Suppressor macrophage treated with lipopolysaccharide for 4 hours (primary cell): Measurements from ENCODE around the gene HAVCR1.
"Not testable (repeated sequence)": the region's sequence is repeated elsewhere in the genome, so short reads cannot be mapped to it uniquely, and the experiment has no call there.

ENCODE experiments used
- DNase-seq: peaks from one replicate; pipeline ENCODE4 v3.0.0-alpha.2; 2020

HAVCR1 gene

DNA sequence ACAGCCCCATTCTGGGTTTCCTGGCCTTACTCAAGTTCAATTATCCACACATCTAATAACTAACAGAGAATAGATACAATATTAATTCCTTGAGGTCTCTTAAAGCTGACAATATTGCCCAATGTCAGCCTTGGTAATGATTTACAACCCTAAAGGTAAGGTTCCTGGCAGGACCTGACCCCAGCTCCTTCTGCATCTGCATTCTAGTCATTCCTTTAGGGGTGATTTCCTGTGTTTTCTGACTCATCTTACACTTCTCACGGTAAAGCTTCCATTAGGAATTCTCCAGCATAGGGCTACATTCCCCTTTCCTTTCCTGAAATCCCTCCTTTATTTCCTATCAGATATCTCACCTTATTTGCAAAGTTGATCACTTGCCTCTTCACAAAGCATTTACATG, 9.3 kb downstream of the HAVCR1 start:
- no peak for DNase-seq

DNA sequence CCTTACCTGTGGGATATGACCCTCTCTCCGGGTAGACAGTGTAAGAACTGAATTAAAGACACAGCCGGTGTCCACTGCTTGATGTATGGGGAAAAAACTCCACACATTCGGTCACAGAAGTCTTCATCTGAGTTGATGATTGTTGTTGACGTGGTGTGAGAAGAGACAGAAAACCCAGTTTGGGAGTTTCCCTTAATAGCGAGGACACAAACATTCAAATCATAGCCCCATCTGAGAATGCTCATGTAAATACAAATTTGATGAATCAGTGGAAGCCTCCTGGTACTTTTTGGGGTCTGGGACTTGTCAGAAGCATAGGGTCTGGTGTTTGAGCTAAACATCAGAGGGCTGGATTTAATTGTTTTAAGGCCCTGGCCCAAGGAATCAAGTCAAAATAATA, 11.0 kb downstream of the HAVCR1 start:
- DNase-seq = no peak

DNA sequence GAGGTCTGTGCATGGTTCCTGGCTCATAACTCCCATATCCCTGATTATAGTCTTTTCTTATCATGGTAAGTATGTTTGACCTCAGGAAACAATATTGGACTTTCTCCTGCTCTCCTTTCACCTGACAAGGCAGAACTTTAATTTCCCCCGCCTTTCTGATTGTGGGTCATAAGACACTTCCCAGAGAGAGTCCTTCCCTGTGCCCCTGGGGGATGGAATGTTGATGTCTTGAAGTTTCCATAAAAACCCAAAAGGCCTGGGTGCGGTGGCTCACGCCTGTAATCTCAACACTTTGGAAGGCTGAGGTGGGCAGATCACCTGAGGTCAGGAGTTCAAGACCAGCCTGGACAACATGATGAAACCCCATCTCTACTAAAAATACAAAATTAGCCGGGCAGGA, 11.9 kb downstream of the HAVCR1 start:
- not testable (repeated sequence) for DNase-seq

DNA sequence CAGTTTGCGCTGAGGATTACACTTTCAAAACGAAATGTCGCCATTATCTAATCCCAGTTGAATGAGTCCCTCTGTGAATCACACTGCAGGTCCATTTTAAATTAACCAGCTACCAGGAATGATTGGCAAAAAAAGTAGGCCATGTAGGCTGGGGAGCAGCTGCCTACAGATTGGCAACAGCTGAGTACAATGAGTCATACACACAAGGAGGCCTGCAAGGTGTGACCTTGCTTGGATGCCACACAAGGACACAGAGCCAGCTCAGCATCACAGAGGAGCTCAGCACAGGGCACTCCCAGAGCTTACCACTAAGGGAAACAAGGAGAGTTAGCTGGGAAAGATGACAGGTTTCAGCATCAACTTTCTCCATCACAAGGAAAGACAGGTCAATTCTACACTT, 12.9 kb downstream of the HAVCR1 start:
- no peak for DNase-seq

DNA sequence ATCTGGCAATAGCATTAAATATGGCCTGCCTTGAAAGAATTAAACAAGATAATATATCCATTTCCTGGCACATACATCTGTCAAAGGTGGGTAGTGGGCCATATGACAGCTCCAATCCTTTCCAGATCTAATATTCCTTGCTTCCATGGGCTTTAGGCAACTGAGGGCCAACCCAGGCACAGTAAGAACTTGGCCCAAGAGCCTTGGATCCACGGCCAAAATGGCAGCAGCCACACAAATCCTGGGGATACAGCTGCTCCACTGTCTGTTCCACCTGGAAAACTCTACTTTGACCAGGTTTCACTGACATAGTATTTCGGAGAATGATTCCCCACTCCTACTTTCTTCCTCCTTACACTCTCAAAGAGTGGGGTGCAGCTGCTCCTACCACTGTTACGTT, 13.3 kb downstream of the HAVCR1 start:
- no peak for DNase-seq

DNA sequence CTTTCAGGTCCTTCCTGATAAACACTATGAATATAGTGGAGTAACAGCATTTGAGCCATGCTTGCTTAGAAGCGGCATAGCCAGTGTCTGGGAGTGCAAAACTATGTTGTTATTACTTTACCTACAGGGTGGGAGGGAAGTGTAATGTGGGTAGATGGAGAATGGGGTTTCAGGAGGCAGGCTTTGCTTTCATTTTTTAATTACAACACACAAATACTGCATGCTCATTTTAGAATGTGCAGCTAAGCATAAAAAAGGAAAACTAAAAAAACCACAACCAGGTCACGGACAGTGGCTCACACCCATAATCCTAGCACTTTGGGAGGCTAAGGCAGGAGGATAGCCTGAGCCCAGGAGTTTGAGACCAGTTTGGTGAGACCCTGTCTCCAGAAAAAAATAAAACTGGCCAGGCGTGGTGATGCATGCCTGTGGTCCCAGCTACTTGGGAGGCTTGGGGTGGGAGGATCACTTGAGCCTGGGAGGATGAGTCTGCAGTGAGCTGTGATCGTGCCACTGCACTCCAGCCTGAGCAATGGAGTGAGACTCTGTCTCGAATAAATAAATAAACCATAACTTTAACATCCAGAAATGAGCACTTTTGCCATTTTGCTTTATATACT, 20.2 kb downstream of the HAVCR1 start:
- no peak for DNase-seq

DNA sequence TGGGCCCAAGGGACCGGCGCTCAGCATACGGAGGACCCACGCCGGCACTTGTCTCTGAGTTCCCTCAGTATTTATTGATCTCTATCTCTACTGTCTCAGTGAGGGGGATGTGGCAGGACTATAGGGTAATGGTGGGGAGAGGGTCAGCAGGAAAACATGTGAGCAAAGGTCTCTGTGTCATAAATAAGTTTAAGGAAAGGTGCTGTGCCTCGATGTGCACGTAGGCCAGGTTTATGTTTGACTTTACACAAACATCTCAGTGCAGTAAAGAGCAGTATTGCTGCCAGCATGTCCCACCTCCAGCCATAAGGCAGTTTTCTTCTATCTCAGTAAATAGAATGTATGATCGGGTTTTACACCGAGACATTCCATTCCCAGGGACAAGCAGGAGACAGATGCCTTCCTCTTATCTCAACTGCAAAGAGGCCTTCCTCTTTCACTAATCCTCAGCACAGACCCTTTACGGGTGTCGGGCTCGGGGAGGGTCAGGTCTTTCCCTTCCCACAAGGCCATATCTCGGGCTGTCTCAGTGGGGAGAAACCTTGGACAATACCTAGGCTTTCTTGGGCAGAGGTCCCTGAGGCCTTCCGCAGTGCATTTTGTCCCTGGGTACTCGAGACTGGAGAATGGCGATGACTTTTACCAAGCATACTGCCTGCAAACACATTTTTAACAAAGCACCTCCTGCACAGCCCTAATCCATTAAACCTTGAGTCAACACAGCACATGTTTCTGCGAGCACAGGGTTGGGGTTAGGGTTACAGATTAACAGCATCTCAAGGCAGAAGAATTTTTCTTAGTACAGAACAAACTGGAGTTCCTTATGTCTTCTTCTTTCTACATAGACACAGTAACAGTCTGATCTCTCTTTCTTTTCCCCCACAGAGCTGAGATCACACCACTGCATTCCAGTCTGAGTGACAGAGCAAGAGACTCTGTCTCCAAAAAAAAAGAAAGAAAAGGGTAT, 24.5 kb downstream of the HAVCR1 start:
- not testable (repeated sequence) for DNase-seq

DNA sequence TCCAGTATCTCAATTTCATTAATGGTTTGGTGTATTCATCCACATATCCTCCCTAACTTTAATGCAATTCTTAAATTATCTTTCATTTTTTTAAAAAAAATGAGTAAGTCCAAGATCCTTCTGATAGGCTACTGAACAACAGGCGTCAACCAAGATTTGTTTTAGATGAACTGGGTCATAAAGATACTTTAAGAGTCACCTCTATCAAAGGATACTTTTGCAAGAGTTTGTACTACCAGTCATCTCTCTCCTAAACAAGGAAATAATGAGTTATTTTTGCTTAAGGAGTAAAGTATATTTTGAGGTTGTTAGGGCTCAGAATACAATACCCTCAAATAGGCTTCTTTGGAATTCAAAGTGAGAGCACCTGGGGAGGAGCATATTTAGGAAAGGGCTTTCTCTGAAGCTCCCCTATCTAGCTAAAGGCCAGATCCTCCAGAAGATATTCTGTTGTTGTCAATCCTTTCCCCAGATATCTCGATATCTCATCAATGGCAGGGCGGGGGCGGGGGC, 25.8 kb downstream of the HAVCR1 start:
- DNase-seq = no peak

DNA sequence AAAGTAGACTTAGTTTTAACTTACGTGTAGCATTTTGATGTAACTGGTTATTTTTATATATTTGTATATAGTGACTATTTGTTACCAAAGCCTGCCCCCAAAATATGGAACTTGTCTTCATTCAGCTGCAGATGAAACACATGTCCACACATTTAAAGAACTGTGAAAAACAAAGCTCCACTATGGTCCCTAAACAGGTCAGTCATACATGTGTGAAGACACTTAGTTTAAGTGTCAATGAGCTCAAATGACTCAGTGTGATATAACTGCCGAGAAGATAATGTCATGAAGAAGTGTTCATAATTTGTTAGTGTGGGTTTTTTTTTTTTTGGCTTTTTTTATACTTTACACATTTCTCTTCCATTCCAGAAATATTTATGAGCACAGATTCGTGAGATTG, 28.2 kb downstream of the HAVCR1 start:
- no peak for DNase-seq

DNA sequence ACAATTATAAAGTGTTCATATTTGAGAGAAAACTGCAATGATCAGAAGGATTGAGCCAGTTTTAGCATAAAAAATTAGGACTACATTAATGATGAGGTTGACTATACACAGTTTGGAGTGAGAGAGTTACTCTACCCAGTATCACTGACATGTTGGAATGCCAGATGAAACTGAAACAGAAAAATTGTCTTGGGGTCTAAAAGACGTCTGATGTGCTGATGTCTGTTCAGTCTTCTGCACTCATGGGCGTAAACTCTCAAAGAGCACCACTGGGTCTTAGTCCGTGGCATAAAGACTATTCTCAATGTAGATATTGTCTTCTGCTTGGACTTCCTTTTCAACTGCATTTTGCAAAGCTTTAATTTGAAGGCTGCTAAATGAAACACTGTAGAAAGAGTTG, 29.5 kb downstream of the HAVCR1 start:
- no peak for DNase-seq

DNA sequence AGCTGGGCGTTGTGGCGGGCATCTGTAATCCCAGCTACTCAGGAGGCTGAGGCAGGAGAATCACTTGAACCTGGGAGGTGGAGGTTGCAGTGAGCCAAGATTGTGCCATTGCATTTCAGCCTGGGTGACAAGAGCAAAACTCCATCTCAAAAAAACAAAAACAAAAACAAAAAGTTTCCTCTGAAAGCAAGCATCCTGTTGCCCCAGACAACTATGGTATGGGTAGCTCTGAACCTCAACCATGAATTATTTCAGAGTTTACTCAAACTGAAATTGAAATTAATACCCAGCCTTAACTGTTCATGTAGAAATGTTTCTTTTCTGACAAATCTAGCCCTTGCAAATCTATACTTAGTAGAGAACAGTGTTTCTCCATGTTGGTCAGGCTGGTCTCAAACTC, 31.3 kb downstream of the HAVCR1 start:
- DNase-seq = not testable (repeated sequence)

DNA sequence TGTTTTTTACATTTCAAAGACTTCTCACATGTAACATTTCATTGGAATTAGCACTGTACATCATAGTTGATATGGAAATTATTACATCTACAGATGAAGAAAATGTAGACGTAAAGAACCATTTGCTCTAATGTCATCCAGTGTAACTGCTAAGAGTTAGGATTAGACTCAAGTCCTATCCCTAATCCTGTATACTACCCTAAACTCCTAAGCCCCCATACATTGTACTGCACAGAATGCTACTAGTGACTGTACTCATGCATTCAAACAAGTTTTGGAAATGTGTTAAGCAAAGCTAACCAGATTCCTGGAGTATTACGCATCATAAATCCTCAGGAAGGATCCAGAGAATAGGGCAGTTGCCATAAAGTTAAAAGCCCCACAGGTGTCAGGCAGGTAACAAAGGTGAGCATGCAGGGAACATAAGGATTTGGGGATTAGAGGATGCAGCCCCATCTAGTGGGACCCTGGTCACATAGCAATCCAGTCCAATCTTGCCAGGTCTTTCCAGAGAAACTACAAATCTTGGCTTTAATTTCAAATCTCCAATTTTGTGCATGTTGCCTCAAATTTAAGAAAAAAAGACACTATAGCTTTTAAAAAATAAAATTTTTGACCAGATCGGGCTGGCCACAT, 32.0 kb downstream of the HAVCR1 start:
- DNase-seq = no peak

DNA sequence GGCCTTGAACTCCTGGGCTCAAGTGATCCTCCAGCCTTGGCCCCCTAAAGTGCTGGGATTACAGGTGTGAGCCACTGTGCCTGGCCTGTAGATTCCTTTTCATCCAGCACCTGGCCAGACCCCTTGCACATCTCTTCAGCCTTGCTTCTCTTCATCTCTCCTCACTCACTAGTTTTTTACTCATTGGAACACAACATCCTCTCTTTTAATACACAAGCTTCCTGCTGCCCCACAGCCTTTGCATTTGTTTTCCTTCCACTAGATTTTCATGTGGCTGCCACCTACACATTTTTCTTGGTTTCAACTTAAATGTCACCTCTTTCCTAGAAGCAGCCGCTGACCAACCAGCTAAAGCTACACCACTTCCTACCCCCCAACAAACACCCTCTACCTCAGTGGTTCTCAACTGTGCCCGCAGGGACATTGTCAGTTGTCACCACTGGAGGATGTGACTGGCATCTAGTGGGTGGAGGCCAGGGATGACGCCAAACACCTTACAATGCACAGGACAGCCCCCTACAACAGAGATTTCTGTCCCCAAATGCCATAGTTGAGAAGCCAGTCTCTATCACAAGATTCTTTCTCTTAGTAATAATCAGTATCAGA, 33.7 kb downstream of the HAVCR1 start:
- DNase-seq = no peak

DNA sequence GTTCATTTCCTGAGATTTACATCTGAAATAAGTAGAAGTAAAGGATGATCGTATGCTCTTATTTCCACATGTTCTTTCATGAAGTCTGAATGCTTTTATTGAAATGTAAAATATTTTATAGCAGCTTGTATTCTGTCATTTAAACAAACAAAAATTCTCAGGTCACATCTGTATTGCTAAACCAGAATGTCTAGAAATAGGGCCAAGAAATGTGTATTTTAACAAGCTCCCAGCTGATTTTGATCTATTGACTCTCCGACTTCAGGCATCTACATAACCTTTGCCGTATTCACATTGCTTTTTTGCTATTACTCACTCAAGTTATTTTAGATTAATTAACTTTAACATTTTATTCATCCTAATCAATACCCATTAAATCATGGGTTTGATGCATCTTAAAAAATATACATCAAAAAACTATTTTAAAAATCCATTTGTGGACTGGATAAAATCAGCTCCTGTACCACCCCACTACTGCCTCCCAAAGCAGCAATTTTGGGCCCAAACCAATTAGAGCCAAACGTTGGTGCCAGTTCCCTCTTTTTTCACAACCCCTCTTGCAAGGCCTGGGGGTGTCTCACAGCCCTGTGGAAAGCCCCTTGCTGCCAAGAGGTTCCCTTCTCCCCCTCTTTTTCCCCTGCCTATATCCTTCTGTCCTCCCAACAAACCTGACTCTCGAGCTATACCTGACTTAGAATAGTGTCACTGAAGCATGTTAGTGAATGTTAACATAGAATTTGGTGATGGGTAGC, 34.5 kb downstream of the HAVCR1 start:
- no peak for DNase-seq

DNA sequence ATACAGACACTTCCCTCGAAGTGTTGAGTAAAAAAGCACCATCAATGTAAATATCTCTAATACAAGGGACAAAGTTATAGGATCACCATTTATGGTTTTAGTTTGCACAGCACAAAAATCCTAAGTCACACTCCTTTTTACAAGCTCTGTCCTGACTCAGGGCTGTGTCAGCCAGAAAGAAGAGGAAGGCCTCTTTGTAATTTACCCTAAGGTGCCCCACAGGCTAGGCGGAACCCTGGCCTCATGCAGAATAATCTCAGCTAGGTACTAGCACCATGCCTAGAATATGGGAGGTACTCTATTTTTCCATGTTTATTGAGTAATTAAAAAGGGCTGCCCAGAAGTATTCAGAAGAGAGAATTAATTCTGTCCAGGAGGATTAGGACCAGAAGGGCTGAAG, 36.9 kb downstream of the HAVCR1 start:
- DNase-seq = no peak

DNA sequence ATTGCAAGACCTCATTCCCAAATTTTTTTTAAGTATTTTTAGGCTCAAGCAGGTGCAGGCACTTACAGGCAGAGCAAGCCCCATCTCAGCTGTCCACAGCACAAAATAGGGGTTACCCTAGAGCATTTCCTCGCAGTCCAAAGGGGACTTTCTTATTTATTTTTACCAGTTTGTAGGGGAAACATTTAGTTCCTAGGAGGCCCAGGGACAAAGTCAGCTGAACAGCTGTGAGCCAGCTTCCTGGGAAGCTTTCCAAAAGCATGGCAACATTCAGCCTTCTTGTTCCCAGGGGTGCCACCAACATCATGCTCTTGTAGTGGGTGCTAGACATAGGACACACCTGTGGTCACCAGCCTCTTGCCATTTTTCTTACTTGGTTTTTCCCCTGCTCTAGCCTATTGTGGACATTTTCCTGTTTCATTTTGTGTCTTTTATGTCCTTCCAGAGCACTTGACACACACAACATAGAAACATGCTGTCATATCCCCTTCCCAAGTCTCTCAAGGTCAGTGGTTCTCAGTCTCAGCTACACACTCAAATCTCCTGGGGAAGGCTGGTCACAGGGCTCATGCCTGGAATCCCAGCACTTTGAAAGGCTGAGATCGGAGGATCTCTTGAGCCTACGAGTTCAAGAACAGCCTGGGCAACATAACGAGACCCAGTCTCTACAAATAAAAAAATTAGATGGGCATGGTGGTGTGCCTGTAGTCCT, 38.2 kb downstream of the HAVCR1 start:
- DNase-seq = no peak

DNA sequence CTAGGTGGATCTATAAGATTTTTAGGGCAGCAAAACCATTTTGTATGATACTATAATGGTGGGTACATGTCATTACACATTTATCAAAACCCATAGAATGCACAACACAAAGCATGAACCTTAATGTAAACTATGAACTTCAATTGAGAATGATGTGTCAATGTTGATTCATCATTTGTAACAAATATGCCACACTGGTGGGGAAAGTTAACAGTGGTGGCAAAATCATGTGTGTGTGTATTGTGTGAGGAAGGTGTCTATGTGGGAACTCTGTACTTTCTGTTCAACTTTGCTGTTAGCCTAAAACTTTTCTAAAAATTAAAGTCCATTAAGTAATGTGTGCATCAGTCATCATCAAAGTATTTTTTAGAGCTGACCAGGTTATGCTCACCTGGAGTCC, 38.9 kb downstream of the HAVCR1 start:
- no peak for DNase-seq

DNA sequence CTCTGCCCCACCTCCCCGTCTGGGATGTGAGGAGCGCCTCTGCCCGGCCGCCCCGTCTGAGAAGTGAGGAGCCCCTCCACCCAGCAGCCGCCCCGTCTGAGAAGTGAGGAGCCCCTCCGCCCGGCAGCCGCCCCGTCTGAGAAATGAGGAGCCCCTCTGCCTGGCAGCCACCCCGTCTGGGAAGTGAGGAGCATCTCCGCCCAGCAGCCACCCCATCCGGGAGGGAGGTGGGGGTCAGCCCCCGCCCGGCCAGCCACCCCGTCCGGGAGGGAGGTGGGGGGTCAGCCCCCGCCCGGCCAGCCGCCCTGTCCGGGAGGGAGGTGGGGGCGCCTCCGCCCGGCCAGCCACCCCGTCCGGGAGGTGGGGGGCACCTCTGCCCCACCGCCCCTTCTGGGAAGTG, 44.8 kb downstream of the HAVCR1 start:
- DNase-seq = not testable (repeated sequence)

DNA sequence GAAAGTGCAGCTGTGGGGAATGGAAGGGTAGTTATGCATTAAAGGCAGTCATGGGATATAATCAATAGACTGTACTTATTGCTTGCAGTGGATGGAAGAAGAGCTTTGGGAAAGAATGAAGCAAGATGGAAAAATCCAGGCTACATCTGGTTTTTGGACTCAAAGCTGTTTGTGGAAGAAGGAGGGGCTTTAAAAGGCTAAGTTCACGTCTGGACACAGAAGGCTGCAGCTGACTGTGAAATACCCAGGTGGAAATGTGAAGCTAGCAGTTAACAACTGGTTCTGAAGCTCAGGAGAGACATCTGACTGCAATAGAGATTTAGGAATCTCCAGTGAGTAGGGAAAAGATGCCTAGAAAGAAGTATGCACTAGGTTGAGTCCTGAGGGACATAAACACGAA, 52.7 kb downstream of the HAVCR1 start:
- no peak for DNase-seq

DNA sequence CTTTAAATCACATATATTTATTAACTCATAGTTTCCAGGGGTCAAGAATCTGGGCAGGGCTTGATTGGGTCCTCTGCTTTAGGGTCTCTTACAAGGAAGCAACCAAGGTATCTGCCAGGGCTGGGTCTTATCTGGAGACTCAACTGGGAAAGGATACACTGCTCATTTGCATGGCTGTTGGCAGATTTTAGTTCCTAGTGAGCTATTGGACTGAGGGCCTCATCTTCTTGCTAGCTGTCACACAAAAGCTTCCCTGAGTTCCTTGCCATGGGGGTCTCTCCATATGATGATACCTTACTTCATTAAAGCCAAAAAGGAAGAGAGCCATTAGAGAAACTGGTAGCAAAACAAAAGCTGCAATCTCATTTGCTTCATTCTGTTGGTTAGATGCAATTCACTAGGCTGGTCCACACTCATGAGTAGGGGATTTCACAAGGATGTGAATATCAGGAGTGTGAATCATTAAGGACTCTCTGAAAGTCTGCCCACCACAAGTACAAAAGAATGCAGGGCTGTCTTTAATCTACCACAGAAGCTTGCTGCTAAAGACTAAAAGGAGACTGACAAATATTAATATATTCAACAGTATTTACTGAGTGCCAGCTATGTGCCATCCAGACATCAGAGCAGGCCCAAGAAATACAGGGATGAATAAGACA, 53.9 kb downstream of the HAVCR1 start:
- no peak for DNase-seq

DNA sequence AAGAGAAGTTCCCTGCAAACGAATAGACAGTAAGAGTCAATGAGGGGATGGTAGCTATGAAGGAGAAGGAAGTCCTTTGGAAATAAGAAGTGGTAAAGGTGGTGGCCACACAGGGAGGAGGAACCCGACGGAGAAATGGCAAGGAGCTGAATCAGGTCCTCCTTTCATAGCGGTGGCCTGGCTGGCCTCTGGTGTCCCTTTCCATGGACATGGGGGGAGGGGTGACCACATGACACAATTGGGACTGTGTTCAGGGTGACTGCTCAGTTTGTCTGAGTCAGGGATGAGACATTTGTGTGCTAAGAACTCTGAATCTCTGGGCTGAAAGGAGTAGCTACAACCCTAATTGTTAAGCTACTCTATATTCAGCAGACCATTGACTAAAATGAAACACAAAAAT, 67.2 kb downstream of the HAVCR1 start:
- peak; percentile 34 for DNase-seq
